GM23248 (cell line): Measurements from ENCODE around the gene DNAJC30. TPM values are rescaled to one million over a fixed set of nuclear protein-coding genes. Genes with fewer than 3 reads are reported as not detected.
"Not testable (repeated sequence)": the region's sequence is repeated elsewhere in the genome, so short reads cannot be mapped to it uniquely, and the experiment has no call there.

Experiments
- DNase-seq: peaks from one replicate; pipeline ENCODE4 v3.0.0-alpha.2; 2015
- H2AFZ ChIP-seq: fragments of 200-600 bp; sonication (generic); 2 replicates; pipeline ENCODE4 v1.6.1; 2016; ENCODE audit warnings: antibody characterized with exemption
- H3F3A ChIP-seq: fragments of 200-600 bp; sonication (generic); 2 replicates; pipeline ENCODE4 v1.6.1; 2016; ENCODE audit warnings: mild to moderate bottlenecking, antibody characterized with exemption, mixed run types; ENCODE audit not compliant: insufficient read depth
- H3K27ac ChIP-seq: fragments of 200-600 bp; sonication (generic); 2 replicates; pipeline ENCODE4 v1.5.1; 2016; ENCODE audit warnings: mild to moderate bottlenecking
- H3K27me3 ChIP-seq: fragments of 200-600 bp; sonication (generic); replicated peaks from 2 replicates; pipeline ENCODE4 v1.6.1; 2016; ENCODE audit warnings: mild to moderate bottlenecking; ENCODE audit not compliant: insufficient read depth
- H3K36me3 ChIP-seq: fragments of 200-600 bp; sonication (generic); 2 replicates; pipeline ENCODE4 v1.6.1; 2016; ENCODE audit warnings: low read depth, mild to moderate bottlenecking
- H3K4me1 ChIP-seq: fragments of 200-600 bp; sonication (generic); 2 replicates; pipeline ENCODE4 v1.6.1; 2016; ENCODE audit warnings: mild to moderate bottlenecking; ENCODE audit not compliant: insufficient read depth
- H3K4me2 ChIP-seq: fragments of 200-600 bp; sonication (generic); one replicate; pipeline ENCODE4 v1.6.1; 2016; ENCODE audit warnings: mild to moderate bottlenecking; ENCODE audit not compliant: unreplicated experiment
- H3K4me3 ChIP-seq: fragments of 200-600 bp; sonication (generic); 2 replicates; pipeline ENCODE4 v1.5.1; 2016; ENCODE audit warnings: mild to moderate bottlenecking
- H3K79me2 ChIP-seq: fragments of 200-600 bp; sonication (generic); 2 replicates; pipeline ENCODE4 v1.6.1; 2016; ENCODE audit warnings: mild to moderate bottlenecking; ENCODE audit not compliant: insufficient read depth
- H3K9ac ChIP-seq: fragments of 200-600 bp; sonication (generic); 2 replicates; pipeline ENCODE4 v1.6.1; 2016; ENCODE audit warnings: mild to moderate bottlenecking
- H3K9me2 ChIP-seq: fragments of 200-600 bp; sonication (generic); 2 replicates; pipeline ENCODE4 v1.6.1; 2016; ENCODE audit warnings: mixed run types, mild to moderate bottlenecking, moderate library complexity; ENCODE audit not compliant: insufficient read depth
- H3K9me3 ChIP-seq: fragments of 200-600 bp; sonication (generic); one replicate; pipeline ENCODE4 v1.6.1; 2017; ENCODE audit warnings: low read depth
- H4K20me1 ChIP-seq: fragments of 200-600 bp; sonication (generic); 2 replicates; pipeline ENCODE4 v1.6.0; 2016; ENCODE audit not compliant: insufficient read depth
- EZH2 ChIP-seq: fragments of 200-600 bp; sonication (generic); IDR thresholded peaks from 2 replicates; pipeline ENCODE4 v1.6.1; 2018; ENCODE audit warnings: antibody characterized with exemption, mild to moderate bottlenecking; ENCODE audit not compliant: insufficient read depth, poor library complexity, severe bottlenecking
- EZH2phosphoT487 ChIP-seq: fragments of 200-600 bp; sonication (generic); IDR thresholded peaks from 2 replicates; pipeline ENCODE4 v1.6.1; 2018; ENCODE audit warnings: antibody characterized with exemption, moderate library complexity, mild to moderate bottlenecking, low read depth; ENCODE audit not compliant: insufficient read depth
- WGBS, 2 experiments: methylation state at CpG; one replicate each; pipeline ENCODE4 v1.1.6; 2015 to 2017; ENCODE audit warnings: low lambda C conversion rate in 2 of 2, low coverage in 1 of 2; ENCODE audit errors: missing lambda C conversion rate in 2 of 2; 5-methylcytosine and 5-hydroxymethylcytosine counted together
- in situ Hi-C: fragments of 300-500 bp; cut with MboI; formaldehyde crosslinking; loops from 2 replicates; pipeline ENCODE4 v1.15.0; 2020
- polyA plus RNA-seq: library from polyadenylated mRNA; unstranded; fragments of >200 nt; fragmentation: Nextera tagmentation; extraction: Ambion mirVana; gene quantifications from 2 replicates; pipeline ENCODE4 v1.2.1, GENCODE V29; 2016
- total RNA-seq: library from RNA; depleted of rRNA; stranded (reverse); fragments of >200 nt; shearing (Covaris generic); gene quantifications from 2 replicates; pipeline ENCODE4 v1.2.3, GENCODE V29; 2014

The DNAJC30 gene
- total and polyA plus RNA-seq, 2 experiments from 2014 or later = 5.2 to 12.7 TPM

DNA sequence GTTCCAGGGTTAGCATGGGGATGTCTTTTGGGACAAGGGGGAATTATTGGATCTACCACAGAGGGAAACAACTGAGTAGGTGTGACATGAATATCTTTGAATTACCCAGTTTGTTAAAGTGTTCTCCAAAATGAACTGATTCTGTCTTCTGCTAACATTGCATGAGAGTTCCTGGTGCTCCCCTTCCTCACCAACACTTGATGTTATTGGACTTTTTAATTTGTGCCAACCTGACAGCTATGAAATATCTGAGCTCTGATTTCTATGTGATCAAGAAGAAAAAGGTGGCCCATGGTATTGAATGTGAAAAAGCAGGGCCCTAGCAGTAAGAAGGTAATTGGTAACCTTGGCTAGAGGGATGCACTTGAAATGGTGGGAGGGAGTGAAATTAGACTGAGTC is 20.2 kb downstream of the DNAJC30 start:
- Histone ChIP-seq H3K27me3 (no peaks in the 10 kb centered on the region; the same call in 1 of the 2 replicates), H2AFZ (no peak overlapping the region), H3F3A (no peaks in the 10 kb centered on the region), H3K36me3 (no peaks in the 10 kb centered on the region), H3K27ac (no peak overlapping the region), H3K9ac (no peak overlapping the region), H4K20me1 (no peaks in the 10 kb centered on the region), H3K9me2 (no peaks in the 10 kb centered on the region), H3K4me3 (no peak overlapping the region), H3K4me1 (no peaks in the 10 kb centered on the region), H3K9me3 (no peaks in the 10 kb centered on the region), H3K79me2 (no peaks in the 10 kb centered on the region), H3K4me2 (no peak overlapping the region)
- in situ Hi-C loops = no loop called here
- TF ChIP-seq EZH2 (no peak), EZH2phosphoT487 (no peak)
- DNase-seq = no peak

DNA sequence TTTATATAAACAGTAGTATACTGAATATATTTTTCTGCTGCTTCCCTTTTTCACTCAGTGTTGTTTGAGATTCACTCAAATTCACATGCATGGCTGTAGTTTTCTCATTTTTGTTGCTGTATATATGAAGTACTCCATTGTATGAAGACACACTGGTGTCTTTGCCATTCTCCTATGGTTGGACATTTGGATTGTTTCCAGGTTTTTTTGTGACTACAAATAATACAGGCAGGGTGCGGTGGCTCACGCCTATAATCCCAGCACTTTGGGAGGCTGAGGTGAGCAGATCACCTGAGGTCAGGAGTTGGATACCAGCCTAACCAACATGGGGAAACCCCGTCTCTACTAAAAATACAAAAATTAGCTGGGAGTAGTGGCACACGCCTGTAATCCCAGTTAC is 22.7 kb downstream of the DNAJC30 start:
- DNase-seq, H3K79me2 ChIP-seq, H3K4me2 ChIP-seq, H2AFZ ChIP-seq, H3K36me3 ChIP-seq, H3K27ac ChIP-seq, H3F3A ChIP-seq, H3K9me2 ChIP-seq, H4K20me1 ChIP-seq, H3K4me3 ChIP-seq, H3K9ac ChIP-seq, in situ Hi-C loops, H3K27me3 ChIP-seq, H3K9me3 ChIP-seq, H3K4me1 ChIP-seq: not testable (repeated sequence)
- 83 to 87% methylated on average over 4 of the region's 4 CpGs for WGBS, 2 experiments

DNA sequence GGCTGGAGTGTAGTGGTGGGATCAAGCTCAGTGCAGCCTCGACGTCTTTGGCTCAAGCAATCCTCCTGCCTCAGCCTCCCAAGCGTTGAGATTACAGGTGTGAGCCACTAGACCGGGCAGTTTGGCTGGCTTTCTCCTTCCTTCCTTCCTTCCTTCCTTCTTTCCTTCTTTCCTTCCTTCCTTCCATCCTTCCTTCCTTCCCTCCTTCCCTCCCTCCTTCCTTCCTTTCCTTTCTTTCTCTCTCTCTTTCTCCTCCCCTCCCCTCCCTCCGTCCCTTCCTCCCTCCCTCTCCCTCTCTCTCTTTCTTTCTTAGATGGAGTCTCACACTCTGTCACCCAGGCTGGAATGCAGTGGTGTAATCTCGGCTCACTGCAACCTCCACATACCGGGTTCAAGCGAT is 23.3 kb downstream of the DNAJC30 start:
- no peaks in the 10 kb centered on the region for H3K9me3 ChIP-seq
- H3K4me2 ChIP-seq = no peak overlapping the region
- H3K79me2 ChIP-seq = no peaks in the 10 kb centered on the region
- in situ Hi-C loops = no loop called here
- H3K36me3 ChIP-seq = no peaks in the 10 kb centered on the region
- H3K4me3 ChIP-seq = no peak overlapping the region
- no peaks in the 10 kb centered on the region for H3K9me2 ChIP-seq
- no peak for DNase-seq
- no peaks in the 10 kb centered on the region for H3F3A ChIP-seq
- no peaks in the 10 kb centered on the region for H3K4me1 ChIP-seq
- H2AFZ ChIP-seq = no peak overlapping the region
- no peaks in the 10 kb centered on the region for H4K20me1 ChIP-seq
- WGBS, 2 experiments = 70 to 71% methylated on average over 6 to 8 of the region's 8 CpGs
- no peak overlapping the region for H3K27ac ChIP-seq
- no peak overlapping the region for H3K9ac ChIP-seq
- no peaks in the 10 kb centered on the region; the same call in 1 of the 2 replicates for H3K27me3 ChIP-seq
- TF ChIP-seq EZH2 = no peak
- TF ChIP-seq EZH2phosphoT487 = no peak

DNA sequence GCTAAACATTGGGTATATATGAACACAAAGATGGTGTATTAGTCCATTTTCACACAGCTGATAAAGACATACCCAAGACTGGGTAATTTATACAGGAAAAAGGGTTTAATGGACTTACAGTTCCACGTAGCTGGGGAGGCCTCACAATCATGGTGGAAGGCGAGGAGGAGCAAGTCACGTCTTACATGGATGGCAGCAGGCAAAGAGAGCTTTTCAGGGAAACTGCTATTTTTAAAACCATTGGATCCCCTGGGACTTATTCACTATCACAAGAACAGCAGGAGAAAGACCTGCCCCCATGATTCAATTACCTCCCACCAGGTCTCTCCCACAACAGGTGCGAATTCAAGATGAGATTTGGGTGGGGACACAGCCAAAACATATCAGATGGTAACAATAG is 27.9 kb downstream of the DNAJC30 start:
- in situ Hi-C loops, H4K20me1 ChIP-seq, H3K27me3 ChIP-seq, H3K36me3 ChIP-seq, H3K4me3 ChIP-seq, H3K9ac ChIP-seq, H3K79me2 ChIP-seq, H2AFZ ChIP-seq, H3K9me2 ChIP-seq, H3F3A ChIP-seq, H3K4me1 ChIP-seq, H3K9me3 ChIP-seq, H3K27ac ChIP-seq, H3K4me2 ChIP-seq, DNase-seq: not testable (repeated sequence)
- 57 to 70% methylated on average over 4 of the region's 4 CpGs for WGBS, 2 experiments

DNA sequence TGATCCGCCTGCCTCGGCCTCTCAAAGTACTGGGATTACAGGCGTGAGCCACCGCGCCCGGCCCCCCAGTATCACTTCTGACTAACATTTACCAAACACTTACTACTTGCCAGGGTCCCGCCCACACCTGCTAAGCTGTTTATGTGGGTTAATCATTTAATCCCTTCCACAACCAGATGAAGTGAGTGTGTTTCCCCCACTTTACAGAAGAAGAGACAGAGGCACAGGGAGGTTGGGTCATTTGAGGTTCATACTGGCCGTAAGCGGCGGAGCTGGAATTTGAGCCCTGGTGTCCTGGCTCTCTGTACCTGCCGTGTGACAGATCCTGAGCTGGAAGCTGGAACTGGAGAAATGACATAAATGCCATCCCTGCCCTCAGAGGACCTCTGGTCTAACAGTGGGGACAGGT is 30.7 kb downstream of the DNAJC30 start:
- 70 to 77% methylated on average over 11 of the region's 11 CpGs for WGBS, 2 experiments
- H3K79me2 ChIP-seq = no peaks in the 10 kb centered on the region
- H3K27me3 ChIP-seq = peaks cover 7% of the 10 kb centered on the region
- H3K9me3 ChIP-seq = no peaks in the 10 kb centered on the region
- no peaks in the 10 kb centered on the region for H3K4me1 ChIP-seq
- no peak overlapping the region for H2AFZ ChIP-seq
- no peak overlapping the region for H3K27ac ChIP-seq
- no peaks in the 10 kb centered on the region for H3F3A ChIP-seq
- H3K4me2 ChIP-seq = no peak overlapping the region
- H3K9ac ChIP-seq = no peak overlapping the region
- H3K4me3 ChIP-seq = no peak overlapping the region
- no peaks in the 10 kb centered on the region for H3K36me3 ChIP-seq
- no peak for DNase-seq
- TF ChIP-seq EZH2phosphoT487 (no peak), EZH2 (no peak)
- H4K20me1 ChIP-seq = no peaks in the 10 kb centered on the region
- in situ Hi-C loops = no loop called here
- H3K9me2 ChIP-seq = no peaks in the 10 kb centered on the region
